Measurements from ENCODE around the gene TIAM2. TPM values are rescaled to one million over a fixed set of nuclear protein-coding genes. Genes with fewer than 3 reads are reported as not detected.
"Not testable (repeated sequence)": the region's sequence is repeated elsewhere in the genome, so short reads cannot be mapped to it uniquely, and the experiment has no call there.

The TIAM2 gene
- polyA plus RNA-seq, 3 donors: 18.0 to 21.5 (median 18.1) TPM

DNA sequence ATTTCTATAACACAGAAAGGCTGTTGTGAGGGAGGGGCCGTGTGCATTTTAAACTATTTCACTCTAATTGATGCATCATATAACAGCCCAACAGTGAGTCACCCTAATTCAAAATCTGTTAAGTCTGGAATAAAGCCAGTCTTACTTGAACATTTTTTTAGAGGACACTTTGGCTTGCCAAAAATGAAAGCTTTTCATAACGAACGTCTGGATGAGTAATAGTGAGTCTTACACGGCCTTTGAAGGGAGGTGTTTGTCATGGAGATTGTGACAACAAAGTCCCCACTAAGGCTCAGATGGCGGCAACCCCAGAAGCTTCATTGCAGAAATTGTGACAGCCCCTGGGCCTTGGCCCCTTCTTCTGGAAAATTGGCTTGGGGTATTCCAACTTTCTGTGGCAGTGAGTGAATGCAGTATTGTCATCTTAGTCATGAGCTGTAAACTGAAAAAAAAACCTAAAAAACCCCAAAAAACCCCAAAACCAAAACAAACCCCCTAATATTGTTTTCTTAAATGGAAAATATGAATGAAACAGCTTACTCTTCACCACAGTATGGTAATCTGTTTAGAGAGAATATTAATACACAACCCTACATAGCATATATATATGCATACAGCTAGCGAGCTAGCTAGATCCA is 176.1 kb downstream of the TIAM2 start:
- DNase-seq (ENCODE audit: extremely low read depth in 1 of 11, low read depth in 9 of 11, low spot score in 4 of 11): peak in 2 of 11 donors; percentile 29 to 35

DNA sequence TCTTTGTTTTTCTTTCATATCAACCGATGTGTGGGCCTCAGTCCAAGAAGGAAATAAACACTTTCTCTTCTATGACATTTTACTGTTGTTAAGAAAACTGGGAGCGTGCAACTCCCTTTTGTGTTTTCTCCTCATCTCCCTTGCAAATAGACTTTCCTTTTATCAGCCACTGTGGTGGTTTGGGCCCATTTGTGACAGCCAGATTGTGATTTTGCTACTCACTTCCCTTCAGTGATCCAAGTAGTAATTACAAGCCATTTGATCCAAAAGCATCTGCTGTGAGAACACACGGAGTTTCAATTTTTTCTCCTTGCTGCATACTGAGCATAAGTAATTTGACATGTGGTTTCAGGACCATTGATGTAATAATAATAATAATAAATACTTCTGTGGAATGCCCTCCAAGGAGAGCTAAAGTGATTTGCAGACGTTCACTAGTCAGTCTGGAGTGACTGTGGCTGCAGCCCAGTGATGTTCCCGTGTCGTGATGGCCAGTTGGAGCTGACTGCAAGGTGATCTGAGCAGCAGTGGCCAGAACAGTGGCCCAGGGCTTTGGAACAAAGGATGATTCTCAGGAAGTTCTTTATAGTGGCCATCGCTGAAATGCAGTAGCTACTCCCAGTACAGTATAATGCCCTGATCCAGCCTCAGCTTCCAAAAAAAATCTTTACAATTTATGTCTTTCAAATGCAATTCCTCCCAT is 176.8 kb downstream of the TIAM2 start:
- DNase-seq (ENCODE audit: extremely low read depth in 1 of 11, low read depth in 9 of 11, low spot score in 4 of 11): peak in 4 of 11 donors; percentile 18 to 57 (median 30)

GRCh38 chr6:155173488-155173887 is 178.4 kb downstream of the TIAM2 start:
- DNase-seq (ENCODE audit: extremely low read depth in 1 of 11, low read depth in 9 of 11, low spot score in 4 of 11): no peak

- DNase-seq (ENCODE audit: extremely low read depth in 1 of 11, low read depth in 9 of 11, low spot score in 4 of 11): peak; percentile 65 to 83 (median 73)
Observed at GRCh38 chr6:155174576-155175211, 179.6 kb downstream of the TIAM2 start.

DNA sequence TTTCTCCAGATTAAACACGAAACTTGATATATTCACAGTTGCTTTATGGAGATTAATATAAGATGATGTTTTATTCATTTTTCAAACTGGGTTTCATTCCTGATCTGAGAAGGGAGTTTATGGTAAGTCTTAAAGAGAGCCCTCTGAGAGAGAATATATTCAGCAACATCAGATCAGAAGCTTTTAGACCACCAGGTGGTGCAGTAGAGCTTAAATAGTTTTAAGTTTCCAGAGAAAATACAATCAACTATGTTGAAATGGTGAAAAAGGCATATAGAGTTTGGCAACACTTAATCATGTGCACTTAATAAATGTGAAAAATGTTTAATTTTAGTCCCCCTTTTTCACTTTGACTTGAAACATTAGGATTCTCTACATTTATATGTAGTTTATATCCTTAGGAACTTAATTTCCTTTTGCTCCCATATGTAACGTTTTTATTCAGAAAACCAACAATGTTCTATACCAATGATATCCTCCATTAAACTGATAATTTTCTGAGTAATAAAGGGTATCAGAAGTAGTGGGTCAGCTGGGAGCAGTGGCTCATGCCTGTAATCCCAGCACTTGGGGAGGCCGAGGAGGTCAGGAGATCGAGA is 182.3 kb downstream of the TIAM2 start:
- peak in 6 of 11 donors; percentile 44 to 77 (median 60) for DNase-seq (ENCODE audit: extremely low read depth in 1 of 11, low read depth in 9 of 11, low spot score in 4 of 11)

GRCh38 chr6:155181498-155181897 is 186.4 kb downstream of the TIAM2 start:
- no peak for DNase-seq (ENCODE audit: extremely low read depth in 1 of 11, low read depth in 9 of 11, low spot score in 4 of 11)

- no peak for DNase-seq (ENCODE audit: extremely low read depth in 1 of 11, low read depth in 9 of 11, low spot score in 4 of 11)
Observed at GRCh38 chr6:155182103-155182502, 187.0 kb downstream of the TIAM2 start.

DNA sequence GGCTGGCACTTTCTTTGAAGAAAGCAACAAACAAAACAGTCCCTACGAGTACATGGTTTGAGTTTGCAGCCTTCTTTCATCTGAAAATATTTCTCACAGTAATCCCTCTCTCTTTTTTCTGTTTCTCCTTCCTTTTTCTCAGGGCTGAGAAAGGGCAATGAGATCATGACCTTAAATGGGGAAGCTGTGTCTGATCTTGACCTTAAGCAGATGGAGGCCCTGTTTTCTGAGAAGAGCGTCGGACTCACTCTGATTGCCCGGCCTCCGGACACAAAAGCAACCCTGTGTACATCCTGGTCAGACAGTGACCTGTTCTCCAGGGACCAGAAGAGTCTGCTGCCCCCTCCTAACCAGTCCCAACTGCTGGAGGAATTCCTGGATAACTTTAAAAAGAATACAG is 188.0 kb downstream of the TIAM2 start:
- DNase-seq (ENCODE audit: extremely low read depth in 1 of 11, low read depth in 9 of 11, low spot score in 4 of 11): no peak

- not testable (repeated sequence) for DNase-seq (ENCODE audit: extremely low read depth in 1 of 11, low read depth in 9 of 11, low spot score in 4 of 11)
Observed at GRCh38 chr6:155185041-155185440, 189.9 kb downstream of the TIAM2 start.

DNA sequence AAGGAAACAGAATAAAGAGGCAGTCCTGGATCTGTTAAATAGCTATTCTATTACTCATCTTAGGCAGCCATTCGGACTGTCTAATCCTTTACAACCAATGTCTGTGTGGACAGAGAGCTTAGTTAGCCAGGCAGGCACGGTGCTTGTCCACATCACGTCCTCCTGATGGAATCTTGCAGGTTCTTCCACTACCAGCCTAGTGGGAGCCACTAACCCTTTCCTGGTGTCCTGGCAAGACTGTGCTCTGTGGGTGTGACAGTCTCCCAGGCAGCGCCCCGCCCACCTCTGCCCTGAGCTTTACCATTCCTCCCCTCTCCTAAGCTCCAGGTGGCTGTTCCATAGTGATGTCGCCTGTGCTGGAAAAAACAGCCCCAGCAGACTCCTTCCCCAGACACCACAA is 190.4 kb downstream of the TIAM2 start:
- peak in 2 of 11 donors; percentile 17 to 39 for DNase-seq (ENCODE audit: extremely low read depth in 1 of 11, low read depth in 9 of 11, low spot score in 4 of 11)

GRCh38 chr6:155186052-155186658 is 191.0 kb downstream of the TIAM2 start:
- no peak for DNase-seq (ENCODE audit: extremely low read depth in 1 of 11, low read depth in 9 of 11, low spot score in 4 of 11)

- no peak for DNase-seq (ENCODE audit: extremely low read depth in 1 of 11, low read depth in 9 of 11, low spot score in 4 of 11)
Observed at GRCh38 chr6:155187106-155187505, 192.0 kb downstream of the TIAM2 start.

DNA sequence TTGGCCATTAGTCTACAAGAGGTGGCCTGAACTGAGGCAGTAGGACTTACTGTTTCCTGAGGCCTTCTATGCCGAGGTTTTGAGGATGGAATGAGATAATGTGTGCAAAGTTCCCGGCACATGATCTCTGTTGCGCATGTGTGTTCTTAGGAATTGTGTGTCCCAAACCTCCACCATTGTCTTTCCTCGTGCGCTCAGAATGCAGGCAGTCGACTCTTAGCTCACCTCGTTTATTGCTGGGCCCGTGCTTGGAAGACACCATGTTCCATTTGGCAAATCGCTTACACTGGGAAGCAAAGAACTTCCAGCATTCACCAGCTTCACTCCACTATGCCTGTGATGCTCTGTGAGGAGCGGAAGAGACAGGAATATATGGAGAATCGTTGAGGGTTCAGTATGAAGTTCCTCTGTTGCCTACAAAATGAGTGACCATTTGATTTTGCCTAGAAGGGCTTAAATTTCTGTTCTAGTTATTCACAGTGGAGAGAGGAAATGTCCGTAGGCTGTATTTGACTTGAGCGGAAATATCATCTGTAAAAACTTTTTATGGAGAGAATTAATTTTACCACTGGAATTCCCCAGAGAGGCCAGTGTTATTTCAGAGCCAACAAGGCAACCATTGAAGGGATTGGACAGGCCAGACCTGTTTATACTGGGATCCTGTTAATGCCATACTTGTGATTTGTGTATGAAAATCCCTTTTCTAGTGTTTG is 193.0 kb downstream of the TIAM2 start:
- no peak for DNase-seq (ENCODE audit: extremely low read depth in 1 of 11, low read depth in 9 of 11, low spot score in 4 of 11)

DNA sequence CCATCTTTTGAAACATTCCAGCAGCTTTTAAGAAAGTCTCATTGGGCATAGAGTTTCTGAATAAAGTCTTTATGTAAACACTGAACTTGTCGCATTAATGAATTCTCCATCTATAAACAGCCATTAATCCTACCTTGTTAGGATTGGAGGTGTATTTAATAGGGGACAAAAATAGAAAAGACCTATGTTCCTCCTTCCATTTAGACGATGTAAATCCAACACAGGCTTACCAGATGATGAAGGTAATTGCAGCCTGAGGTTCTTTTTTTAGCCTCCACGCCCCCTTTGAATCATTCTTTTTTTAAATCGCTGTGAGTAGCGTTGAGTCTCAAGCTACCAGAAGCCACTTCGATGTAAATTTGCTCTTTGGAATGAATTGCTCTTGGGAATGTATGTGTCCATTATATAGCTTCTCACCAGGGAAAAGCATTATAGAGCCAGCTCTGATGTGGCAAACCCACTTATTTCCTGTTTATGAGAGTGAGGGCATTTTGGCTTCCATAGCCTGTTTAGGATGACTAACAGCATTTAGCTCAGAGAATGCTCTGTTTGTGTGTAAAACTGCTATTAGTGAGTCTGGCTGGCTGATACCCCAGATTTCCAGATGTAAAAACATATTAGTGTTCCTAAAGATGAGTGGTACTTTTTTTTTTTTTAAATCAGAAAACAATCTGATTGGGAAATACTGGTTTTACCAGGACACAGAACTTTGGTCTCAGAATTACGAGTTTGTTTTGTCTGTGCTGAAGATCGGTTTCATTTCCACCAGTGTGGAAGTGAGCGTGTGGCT is 193.8 kb downstream of the TIAM2 start:
- DNase-seq (ENCODE audit: extremely low read depth in 1 of 11, low read depth in 9 of 11, low spot score in 4 of 11): no peak

- DNase-seq (ENCODE audit: extremely low read depth in 1 of 11, low read depth in 9 of 11, low spot score in 4 of 11): no peak
Observed at GRCh38 chr6:155190677-155191076, 195.6 kb downstream of the TIAM2 start.

- DNase-seq (ENCODE audit: extremely low read depth in 1 of 11, low read depth in 9 of 11, low spot score in 4 of 11): no peak
Observed at GRCh38 chr6:155193526-155193925, 198.4 kb downstream of the TIAM2 start.

DNA sequence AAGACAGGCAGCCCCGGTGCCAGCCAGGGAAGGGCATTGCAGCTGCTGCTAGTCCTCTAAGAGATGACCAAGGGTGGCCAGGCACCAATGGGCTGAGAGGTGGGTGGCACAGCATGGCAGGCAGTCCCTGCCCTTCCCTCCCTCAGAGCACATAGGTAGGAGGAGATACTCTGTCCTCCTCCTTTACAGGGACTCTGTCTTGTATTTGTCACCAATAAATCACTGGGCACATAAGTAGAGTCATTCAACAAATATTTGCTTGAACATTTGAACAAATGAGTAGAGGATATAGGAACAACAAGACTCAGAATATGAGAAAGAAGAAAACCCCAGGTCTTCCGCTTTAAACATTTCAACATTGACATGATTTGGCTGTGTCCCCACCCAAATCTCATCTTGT is 199.3 kb downstream of the TIAM2 start:
- no peak for DNase-seq (ENCODE audit: extremely low read depth in 1 of 11, low read depth in 9 of 11, low spot score in 4 of 11)

DNA sequence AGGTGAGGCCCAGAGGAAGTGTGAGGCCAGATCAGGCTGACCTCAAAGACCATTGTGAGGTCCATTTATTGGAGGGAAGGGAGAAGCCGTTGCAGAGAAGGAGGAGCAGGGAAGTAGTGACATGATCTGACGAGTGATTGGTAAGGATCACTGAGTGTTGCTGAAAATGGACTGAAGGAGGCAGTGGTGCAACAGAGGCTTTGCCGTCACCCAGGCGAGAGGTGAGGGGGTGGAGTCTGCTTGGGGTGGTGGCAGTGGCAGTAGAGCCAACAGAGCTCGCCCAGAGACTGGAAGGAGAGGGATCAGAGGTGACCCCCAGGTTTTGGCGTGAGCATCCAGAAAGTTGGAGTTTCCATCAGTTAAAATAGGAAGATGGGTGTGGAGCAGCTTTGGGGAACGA is 200.8 kb downstream of the TIAM2 start:
- DNase-seq (ENCODE audit: extremely low read depth in 1 of 11, low read depth in 9 of 11, low spot score in 4 of 11): no peak

Data from renal cortex interstitium (tissue), 11 donors.